NCI-H446 treated with DMSO at 0.1 percent for 48 hours (cell line): ENCODE data around the gene SREK1.
"Not testable (repeated sequence)": the region's sequence is repeated elsewhere in the genome, so short reads cannot be mapped to it uniquely, and the experiment has no call there.

Experiments used
- DNase-seq: peaks from one replicate; lab custom pipeline; 2025; lab: John Stamatoyannopoulos, UW

SREK1 gene

GRCh38 chr5:66222455-66222854 is 78.4 kb downstream of the SREK1 start:
- no peak for DNase-seq

GRCh38 chr5:66222896-66223295 is 78.8 kb downstream of the SREK1 start:
- not testable (repeated sequence) for DNase-seq

GRCh38 chr5:66223637-66224036 is 79.5 kb downstream of the SREK1 start:
- DNase-seq: no peak

- DNase-seq: no peak
Measured at GRCh38 chr5:66224274-66224673, 80.2 kb downstream of the SREK1 start.

GRCh38 chr5:66224773-66225553 is 80.9 kb downstream of the SREK1 start:
- DNase-seq: no peak

- DNase-seq: no peak
Measured at GRCh38 chr5:66230551-66230950, 86.5 kb downstream of the SREK1 start.

GRCh38 chr5:66231508-66231907 is 87.4 kb downstream of the SREK1 start:
- DNase-seq: no peak

- DNase-seq: no peak
Measured at GRCh38 chr5:66232275-66232674, 88.2 kb downstream of the SREK1 start.

GRCh38 chr5:66232706-66233445 is 88.8 kb downstream of the SREK1 start:
- DNase-seq: no peak
